Body of pancreas (tissue), 4 donors: ENCODE results near the gene CDC27.

Source experiments
- CTCF ChIP-seq, 7 experiments: fragments of 450-650 bp in 4 of 7; fragments of 200-600 bp in 3 of 7; sonication (generic) in 3 of 7; IDR thresholded peaks; one replicate each; pipeline ENCODE4 v1.5.1; 2016 to 2019; ENCODE audit warnings: antibody characterized with exemption in 7 of 7
- POLR2A ChIP-seq, 3 donors: fragments of 450-650 bp; IDR thresholded peaks; one replicate each; pipeline ENCODE4 v1.6.1; 2016; ENCODE audit warnings: antibody characterized with exemption in 3 of 3, mild to moderate bottlenecking in 2 of 3

DNA sequence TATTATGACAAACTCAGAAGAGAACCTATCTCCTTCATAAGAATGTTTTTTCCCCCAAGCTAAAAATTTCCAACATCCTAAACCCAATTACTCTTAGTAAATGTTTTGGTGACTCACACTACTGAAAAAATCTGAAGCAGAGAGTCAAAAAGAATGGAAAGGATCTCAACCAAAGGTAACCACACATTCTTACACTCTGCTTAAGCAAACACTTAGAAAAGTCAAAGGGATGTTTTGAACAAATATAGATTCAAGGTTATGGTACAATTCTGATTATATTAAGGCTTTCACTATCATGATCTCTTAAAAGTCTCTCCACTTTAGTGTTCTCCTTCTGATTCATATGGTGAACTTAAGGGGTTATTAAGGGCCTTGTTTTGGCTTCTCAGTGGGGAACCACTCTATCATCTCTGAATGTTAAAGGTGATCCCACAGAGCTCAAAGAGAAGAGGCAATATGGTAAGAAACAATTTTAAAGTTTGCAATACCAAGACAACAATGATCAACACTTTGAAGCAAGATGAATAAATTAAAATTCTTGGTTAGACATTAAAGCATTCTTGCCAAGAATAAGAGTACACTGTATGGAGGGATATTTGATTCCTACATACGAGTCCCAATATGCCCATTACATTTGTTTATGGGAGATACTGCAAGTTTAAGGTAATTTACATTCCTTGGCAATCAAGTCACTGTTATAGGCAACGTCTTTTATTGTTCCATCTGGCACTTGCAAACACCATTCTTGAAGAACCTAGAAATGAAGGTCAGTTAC is 69.2 kb downstream of the CDC27 start:
- TF ChIP-seq CTCF (IDR thresholded peaks at IDR 0.05) (no peak), POLR2A (IDR thresholded peaks at IDR 0.05) (no peak)
